SK-N-SH (cell line): Measurements from ENCODE around the gene ZFAND2A. TPM values are rescaled to one million over a fixed set of nuclear protein-coding genes. Genes with fewer than 3 reads are reported as not detected.
"Not testable (repeated sequence)": the region's sequence is repeated elsewhere in the genome, so short reads cannot be mapped to it uniquely, and the experiment has no call there.

Experiments
- CTCF ChIA-PET: fragments of 300-600, 350-600 bp; formaldehyde crosslinking; extraction: SDS; loops from one replicate; lab custom pipeline; 2021; lab: Yijun Ruan, JAX
- POLR2A ChIA-PET: fragments of 350-600 bp; sonication (Branson Sonifier 250); formaldehyde crosslinking; extraction: SDS; loops from one replicate; lab custom pipeline; 2020; ENCODE audit warnings: antibody characterized with exemption, inconsistent platforms; lab: Yijun Ruan, JAX
- DNase-seq: peaks from one replicate; pipeline ENCODE4 v3.0.0; 2012
- H2AFZ ChIP-seq: fragments of 200-600 bp; sonication (generic); 2 replicates; pipeline ENCODE4 v1.8.1; 2016; ENCODE audit warnings: antibody characterized with exemption, mild to moderate bottlenecking, low read depth
- H3F3A ChIP-seq: fragments of 200-600 bp; sonication (generic); replicated peaks from 2 replicates; pipeline ENCODE3; 2016; ENCODE audit warnings: antibody characterized with exemption, mild to moderate bottlenecking; ENCODE audit not compliant: insufficient read depth
- H3K27ac ChIP-seq, 2 experiments: fragments of 200-500 bp in 1 of 2; fragments of 200-600 bp in 1 of 2; sonication (Bioruptor generic) in 1 of 2; sonication (generic), shearing (Covaris generic) in 1 of 2; 2 replicates each; pipeline versions ENCODE4 v1.5.1 to v1.6.1; 2014 to 2016; ENCODE audit warnings: low read depth in 2 of 2, inconsistent platforms in 1 of 2, low read length in 1 of 2, mild to moderate bottlenecking in 1 of 2, mixed read lengths in 1 of 2
- H3K27me3 ChIP-seq: fragments of 200-600 bp; sonication (generic), shearing (Covaris generic); 2 replicates; pipeline ENCODE4 v1.6.1; 2016; ENCODE audit warnings: mixed run types; ENCODE audit not compliant: insufficient read depth
- H3K36me3 ChIP-seq, 2 experiments: fragments of 200-500 bp in 1 of 2; fragments of 200-600 bp in 1 of 2; sonication (Bioruptor generic) in 1 of 2; sonication (generic) in 1 of 2; replicated peaks in 1 of 2; 2 replicates each; pipeline versions ENCODE3 to v1.5.1; 2014 to 2016; ENCODE audit warnings: low read length in 1 of 2, mild to moderate bottlenecking in 1 of 2; ENCODE audit not compliant: insufficient read depth in 2 of 2, control insufficient read depth in 1 of 2
- H3K4me1 ChIP-seq, 2 experiments: fragments of 200-500 bp in 1 of 2; fragments of 200-600 bp in 1 of 2; sonication (Bioruptor generic) in 1 of 2; sonication (generic), shearing (Covaris generic) in 1 of 2; 2 replicates each; pipeline versions ENCODE4 v1.5.1 to v1.6.1; 2014 to 2016; ENCODE audit warnings: low read depth in 1 of 2, low read length in 1 of 2, mixed run types in 1 of 2; ENCODE audit not compliant: insufficient read depth in 2 of 2, control insufficient read depth in 1 of 2
- H3K4me2 ChIP-seq: fragments of 200-600 bp; sonication (generic), shearing (Covaris generic); 2 replicates; pipeline ENCODE4 v1.6.1; 2017; ENCODE audit warnings: mixed run types
- H3K4me3 ChIP-seq, 2 experiments: fragments of 200-500 bp in 1 of 2; fragments of 200-600 bp in 1 of 2; sonication (Bioruptor generic) in 1 of 2; sonication (generic), shearing (Covaris generic) in 1 of 2; 2 replicates each; pipeline versions ENCODE4 v1.5.1 to v1.8.1; 2014 to 2016; ENCODE audit warnings: low read depth in 2 of 2, inconsistent platforms in 1 of 2, low read length in 1 of 2, mild to moderate bottlenecking in 1 of 2, mixed read lengths in 1 of 2, moderate library complexity in 1 of 2
- H3K79me2 ChIP-seq: fragments of 200-600 bp; sonication (generic); 2 replicates; pipeline ENCODE4 v1.8.1; 2017; ENCODE audit warnings: mild to moderate bottlenecking; ENCODE audit not compliant: insufficient read depth
- H3K9ac ChIP-seq: fragments of 200-600 bp; sonication (generic); 2 replicates; pipeline ENCODE4 v1.6.1; 2017; ENCODE audit warnings: mixed run types
- H3K9me2 ChIP-seq: fragments of 200-600 bp; sonication (generic); 2 replicates; pipeline ENCODE4 v1.6.1; 2017; ENCODE audit warnings: mixed run types
- H3K9me3 ChIP-seq: fragments of 200-600 bp; sonication (generic); 2 replicates; pipeline ENCODE4 v1.6.1; 2017; ENCODE audit warnings: mixed run types, mild to moderate bottlenecking, moderate library complexity
- H4K20me1 ChIP-seq: fragments of 200-600 bp; sonication (generic); 2 replicates; pipeline ENCODE4 v1.6.1; 2017; ENCODE audit warnings: mild to moderate bottlenecking, mixed run types; ENCODE audit not compliant: insufficient read depth
- CHD2 ChIP-seq: fragments of 150-350 bp; IDR thresholded peaks from 2 replicates; pipeline ENCODE4 v1.6.1; 2018; ENCODE audit warnings: low read length; ENCODE audit not compliant: partially characterized antibody
- ELF1 ChIP-seq: IDR thresholded peaks from 2 replicates; pipeline ENCODE4 v1.4.0; 2012
- EP300 ChIP-seq, 2 experiments: IDR thresholded peaks; 2 replicates each; pipeline versions ENCODE4 v1.4.0 to v1.6.1; 2012; ENCODE audit warnings: borderline replicate concordance in 1 of 2, low read depth in 1 of 2, low read length in 1 of 2
- FOSL2 ChIP-seq: IDR thresholded peaks from 2 replicates; pipeline ENCODE4 v1.4.0; 2012; ENCODE audit warnings: low read depth, mild to moderate bottlenecking, moderate library complexity, borderline replicate concordance
- GABPA ChIP-seq: IDR thresholded peaks from 2 replicates; pipeline ENCODE4 v1.4.0; 2012; ENCODE audit warnings: low read depth, mild to moderate bottlenecking
- GATA2 ChIP-seq: sonication (generic); formaldehyde crosslinking; IDR thresholded peaks from 2 replicates; pipeline ENCODE4 v1.5.0; 2020; ENCODE audit warnings: mild to moderate bottlenecking, missing genetic modification reagents
- JUND ChIP-seq: IDR thresholded peaks from 2 replicates; pipeline ENCODE4 v1.4.0; 2012
- MEF2A ChIP-seq: IDR thresholded peaks from 2 replicates; pipeline ENCODE4 v1.4.0; 2012; ENCODE audit warnings: low read depth, borderline replicate concordance
- NRF1 ChIP-seq: IDR thresholded peaks from 2 replicates; pipeline ENCODE4 v1.6.1; 2012; ENCODE audit warnings: low read depth, mild to moderate bottlenecking, low read length
- RCOR1 ChIP-seq: fragments of 150-350 bp; IDR thresholded peaks from 2 replicates; pipeline ENCODE4 v1.6.1; 2017; ENCODE audit warnings: antibody characterized with exemption, low read length
- RXRA ChIP-seq: IDR thresholded peaks from 2 replicates; pipeline ENCODE4 v1.4.0; 2012; ENCODE audit warnings: low read depth, mild to moderate bottlenecking, borderline replicate concordance
- SIN3A ChIP-seq: IDR thresholded peaks from 2 replicates; pipeline ENCODE4 v1.6.1; 2012; ENCODE audit warnings: low read depth, mild to moderate bottlenecking, low read length, moderate library complexity, borderline replicate concordance
- TCF12 ChIP-seq: IDR thresholded peaks from 2 replicates; pipeline ENCODE4 v1.4.0; 2012
- TEAD4 ChIP-seq: IDR thresholded peaks from 2 replicates; pipeline ENCODE4 v1.4.0; 2012; ENCODE audit warnings: mild to moderate bottlenecking, borderline replicate concordance; ENCODE audit not compliant: insufficient read depth
- YY1 ChIP-seq: IDR thresholded peaks from 2 replicates; pipeline ENCODE4 v1.4.0; 2012; ENCODE audit warnings: low read depth, mild to moderate bottlenecking
- WGBS: methylation state at CpG from one replicate; pipeline ENCODE4 v1.1.6; 2017; ENCODE audit warnings: low lambda C conversion rate; 5-methylcytosine and 5-hydroxymethylcytosine counted together
- polyA plus RNA-seq, 3 experiments: library from polyadenylated mRNA; depleted of rRNA; stranded (reverse); fragments of >200 nt; gene quantifications; 2 replicates each; pipeline ENCODE4 v1.2.3, GENCODE V29; 2012
- TF ChIP-seq, protein P1 (sequence below): fragments of 200-600 bp; sonication (generic); IDR thresholded peaks from 2 replicates; pipeline ENCODE4 v1.6.1; 2017; ENCODE audit warnings: antibody characterized with exemption, mild to moderate bottlenecking, moderate library complexity
- TF ChIP-seq, protein P2 (sequence below): IDR thresholded peaks from 2 replicates; pipeline ENCODE4 v1.4.0; 2012; ENCODE audit warnings: low read depth
- TF ChIP-seq, protein P3 (sequence below): IDR thresholded peaks from 2 replicates; pipeline ENCODE4; 2012
- TF ChIP-seq, protein P4 (sequence below): IDR thresholded peaks from 2 replicates; pipeline ENCODE4 v1.4.0; 2012; ENCODE audit warnings: low read depth, borderline replicate concordance
- TF ChIP-seq, protein P5 (sequence below): IDR thresholded peaks from 2 replicates; pipeline ENCODE4 v1.4.0; 2012; ENCODE audit warnings: low read depth, borderline replicate concordance

ZFAND2A gene
- polyA plus RNA-seq, 1 of the 3 experiments (the other 2 are of a cell fraction) = 38.9 TPM

DNA sequence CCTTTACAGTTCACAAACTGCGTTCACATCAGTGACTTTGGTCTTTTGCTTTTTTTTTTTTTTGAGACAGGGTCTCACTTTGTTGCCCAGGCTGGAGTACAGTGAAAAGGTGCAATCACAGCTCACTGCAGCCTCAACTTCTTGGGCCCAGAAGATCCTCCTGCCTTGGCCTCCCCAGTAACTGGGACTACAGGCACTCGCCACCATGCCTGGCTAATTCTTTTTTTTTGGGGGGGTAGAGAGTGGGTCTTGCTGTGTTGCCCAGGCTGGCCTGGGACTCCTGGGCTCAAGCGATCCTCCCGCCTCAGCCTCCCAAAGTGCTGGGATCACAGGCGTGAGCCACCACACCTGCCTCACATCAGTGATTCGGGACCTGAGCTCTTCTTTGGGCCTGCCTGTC lies 37.0 kb upstream of the ZFAND2A start:
- Histone ChIP-seq H3K4me2 (no peak overlapping the region), H3K9ac (no peak overlapping the region), H3F3A (peaks cover 7% of the 10 kb centered on the region), H3K79me2 (no peaks in the 10 kb centered on the region), H3K36me3 (no peaks in the 10 kb centered on the region), H3K4me3 (no peak overlapping the region), H3K27ac (no peak overlapping the region), H3K9me3 (no peaks in the 10 kb centered on the region), H3K9me2 (no peaks in the 10 kb centered on the region), H2AFZ (no peak overlapping the region), H4K20me1 (no peaks in the 10 kb centered on the region), H3K27me3 (peaks cover 44% of the 10 kb centered on the region), H3K4me1 (peaks cover 0 to 3% of the 10 kb centered on the region in 2 experiments; a peak in 1 of 4 replicates)
- ChIA-PET CTCF (interaction anchor here (1.1 to 2.0 kb wide), 4 partner anchors 22 to 235 kb away, joined by 4 to 6 read pairs (median 5); no protein-coding TSS in a partner anchor), POLR2A (no interaction called here)
- no peak for DNase-seq
- 31% methylated on average over 6 of the region's 6 CpGs for WGBS
- TF ChIP-seq JUND = no peak
- TF ChIP-seq RCOR1 = no peak
- TF ChIP-seq SIN3A = no peak
- TF ChIP-seq, protein P1, sequence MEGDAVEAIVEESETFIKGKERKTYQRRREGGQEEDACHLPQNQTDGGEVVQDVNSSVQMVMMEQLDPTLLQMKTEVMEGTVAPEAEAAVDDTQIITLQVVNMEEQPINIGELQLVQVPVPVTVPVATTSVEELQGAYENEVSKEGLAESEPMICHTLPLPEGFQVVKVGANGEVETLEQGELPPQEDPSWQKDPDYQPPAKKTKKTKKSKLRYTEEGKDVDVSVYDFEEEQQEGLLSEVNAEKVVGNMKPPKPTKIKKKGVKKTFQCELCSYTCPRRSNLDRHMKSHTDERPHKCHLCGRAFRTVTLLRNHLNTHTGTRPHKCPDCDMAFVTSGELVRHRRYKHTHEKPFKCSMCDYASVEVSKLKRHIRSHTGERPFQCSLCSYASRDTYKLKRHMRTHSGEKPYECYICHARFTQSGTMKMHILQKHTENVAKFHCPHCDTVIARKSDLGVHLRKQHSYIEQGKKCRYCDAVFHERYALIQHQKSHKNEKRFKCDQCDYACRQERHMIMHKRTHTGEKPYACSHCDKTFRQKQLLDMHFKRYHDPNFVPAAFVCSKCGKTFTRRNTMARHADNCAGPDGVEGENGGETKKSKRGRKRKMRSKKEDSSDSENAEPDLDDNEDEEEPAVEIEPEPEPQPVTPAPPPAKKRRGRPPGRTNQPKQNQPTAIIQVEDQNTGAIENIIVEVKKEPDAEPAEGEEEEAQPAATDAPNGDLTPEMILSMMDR = no peak
- TF ChIP-seq YY1 = no peak
- TF ChIP-seq EP300 (IDR thresholded peaks at IDR 0.05; ENCODE audit: borderline replicate concordance in 1 of 2, low read depth in 1 of 2, low read length in 1 of 2) = no peak
- no peak for TF ChIP-seq GABPA
- TF ChIP-seq, protein P2, sequence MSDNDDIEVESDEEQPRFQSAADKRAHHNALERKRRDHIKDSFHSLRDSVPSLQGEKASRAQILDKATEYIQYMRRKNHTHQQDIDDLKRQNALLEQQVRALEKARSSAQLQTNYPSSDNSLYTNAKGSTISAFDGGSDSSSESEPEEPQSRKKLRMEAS = no peak
- no peak for TF ChIP-seq ELF1
- TF ChIP-seq, protein P3, sequence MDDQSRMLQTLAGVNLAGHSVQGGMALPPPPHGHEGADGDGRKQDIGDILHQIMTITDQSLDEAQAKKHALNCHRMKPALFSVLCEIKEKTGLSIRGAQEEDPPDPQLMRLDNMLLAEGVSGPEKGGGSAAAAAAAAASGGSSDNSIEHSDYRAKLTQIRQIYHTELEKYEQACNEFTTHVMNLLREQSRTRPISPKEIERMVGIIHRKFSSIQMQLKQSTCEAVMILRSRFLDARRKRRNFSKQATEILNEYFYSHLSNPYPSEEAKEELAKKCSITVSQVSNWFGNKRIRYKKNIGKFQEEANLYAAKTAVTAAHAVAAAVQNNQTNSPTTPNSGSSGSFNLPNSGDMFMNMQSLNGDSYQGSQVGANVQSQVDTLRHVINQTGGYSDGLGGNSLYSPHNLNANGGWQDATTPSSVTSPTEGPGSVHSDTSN = no peak
- no peak for TF ChIP-seq TEAD4
- TF ChIP-seq, protein P4, sequence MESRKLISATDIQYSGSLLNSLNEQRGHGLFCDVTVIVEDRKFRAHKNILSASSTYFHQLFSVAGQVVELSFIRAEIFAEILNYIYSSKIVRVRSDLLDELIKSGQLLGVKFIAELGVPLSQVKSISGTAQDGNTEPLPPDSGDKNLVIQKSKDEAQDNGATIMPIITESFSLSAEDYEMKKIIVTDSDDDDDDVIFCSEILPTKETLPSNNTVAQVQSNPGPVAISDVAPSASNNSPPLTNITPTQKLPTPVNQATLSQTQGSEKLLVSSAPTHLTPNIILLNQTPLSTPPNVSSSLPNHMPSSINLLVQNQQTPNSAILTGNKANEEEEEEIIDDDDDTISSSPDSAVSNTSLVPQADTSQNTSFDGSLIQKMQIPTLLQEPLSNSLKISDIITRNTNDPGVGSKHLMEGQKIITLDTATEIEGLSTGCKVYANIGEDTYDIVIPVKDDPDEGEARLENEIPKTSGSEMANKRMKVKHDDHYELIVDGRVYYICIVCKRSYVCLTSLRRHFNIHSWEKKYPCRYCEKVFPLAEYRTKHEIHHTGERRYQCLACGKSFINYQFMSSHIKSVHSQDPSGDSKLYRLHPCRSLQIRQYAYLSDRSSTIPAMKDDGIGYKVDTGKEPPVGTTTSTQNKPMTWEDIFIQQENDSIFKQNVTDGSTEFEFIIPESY = no peak
- TF ChIP-seq, protein P5, sequence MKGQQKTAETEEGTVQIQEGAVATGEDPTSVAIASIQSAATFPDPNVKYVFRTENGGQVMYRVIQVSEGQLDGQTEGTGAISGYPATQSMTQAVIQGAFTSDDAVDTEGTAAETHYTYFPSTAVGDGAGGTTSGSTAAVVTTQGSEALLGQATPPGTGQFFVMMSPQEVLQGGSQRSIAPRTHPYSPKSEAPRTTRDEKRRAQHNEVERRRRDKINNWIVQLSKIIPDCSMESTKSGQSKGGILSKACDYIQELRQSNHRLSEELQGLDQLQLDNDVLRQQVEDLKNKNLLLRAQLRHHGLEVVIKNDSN = no peak
- TF ChIP-seq TCF12 = no peak
- TF ChIP-seq MEF2A = no peak
- TF ChIP-seq GATA2 (CRISPR knock-in tag) = no peak
- TF ChIP-seq FOSL2 = no peak
- no peak for TF ChIP-seq RXRA
- no peak for TF ChIP-seq NRF1
- no peak for TF ChIP-seq CHD2

DNA sequence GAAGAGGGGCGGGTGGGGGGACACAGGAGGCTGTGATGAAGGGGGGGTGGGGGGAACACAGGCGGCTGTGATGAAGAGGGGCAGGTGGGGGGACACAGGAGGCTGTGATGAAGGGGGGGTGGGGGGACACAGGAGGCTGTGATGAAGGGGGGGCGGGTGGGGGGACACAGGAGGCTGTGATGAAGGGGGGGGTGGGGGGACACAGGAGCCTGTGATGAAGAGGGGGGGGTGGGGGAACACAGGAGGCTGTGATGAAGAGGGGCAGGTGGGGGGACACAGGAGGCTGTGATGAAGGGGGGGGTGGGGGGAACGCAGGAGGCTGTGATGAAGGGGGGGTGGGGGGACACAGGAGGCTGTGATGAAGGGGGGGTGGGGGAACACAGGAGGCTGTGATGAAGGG lies 36.4 kb upstream of the ZFAND2A start:
- H3K4me2 ChIP-seq = not testable (repeated sequence)
- CTCF ChIA-PET = interaction anchor here (1.2 kb wide), 1 partner anchor 23 kb away, joined by 4 read pairs; no protein-coding TSS in a partner anchor

More for the DNA sequence above, 36.4 kb upstream of the ZFAND2A start:
- DNase-seq, H3K27ac ChIP-seq, H3K36me3 ChIP-seq, H3F3A ChIP-seq, H3K4me1 ChIP-seq, POLR2A ChIA-PET, H3K9me3 ChIP-seq, H3K9ac ChIP-seq, H4K20me1 ChIP-seq, H3K79me2 ChIP-seq, H2AFZ ChIP-seq, H3K9me2 ChIP-seq, H3K4me3 ChIP-seq: not testable (repeated sequence)
- WGBS = 20% methylated on average over 3 of the region's 4 CpGs
- peaks cover 39% of the 10 kb centered on the region for H3K27me3 ChIP-seq
